Loucy (cell line): ENCODE measurements around the gene STARD8.

Source experiments
- H2AFZ ChIP-seq: fragments of 200-600 bp; sonication (generic); 2 replicates; pipeline ENCODE4 v1.6.0; 2016; ENCODE audit warnings: antibody characterized with exemption, mild to moderate bottlenecking, low read length, moderate library complexity
- H3F3A ChIP-seq: fragments of 200-600 bp; 2 replicates; pipeline ENCODE4 v1.6.0; 2016; ENCODE audit warnings: antibody characterized with exemption, low read depth, mild to moderate bottlenecking
- H3K27me3 ChIP-seq: fragments of 200-600 bp; sonication (generic); 2 replicates; pipeline ENCODE4 v1.6.1; 2014; ENCODE audit warnings: low read length, mild to moderate bottlenecking; ENCODE audit not compliant: insufficient read depth, poor library complexity, severe bottlenecking
- H3K36me3 ChIP-seq: fragments of 200-600 bp; sonication (generic); 2 replicates; pipeline ENCODE4 v1.6.1; 2016; ENCODE audit warnings: low read length; ENCODE audit not compliant: insufficient read depth
- H3K4me1 ChIP-seq: fragments of 200-600 bp; sonication (generic); 2 replicates; pipeline ENCODE4 v1.5.1; 2014; ENCODE audit warnings: low read length, mild to moderate bottlenecking; ENCODE audit not compliant: insufficient read depth, poor library complexity, severe bottlenecking
- H3K4me2 ChIP-seq: fragments of 200-600 bp; sonication (generic); 2 replicates; pipeline ENCODE4 v1.6.0; 2014; ENCODE audit warnings: antibody characterized with exemption, low read length, low read depth, mild to moderate bottlenecking; ENCODE audit not compliant: poor library complexity, severe bottlenecking
- H3K4me3 ChIP-seq: fragments of 200-600 bp; sonication (generic); 2 replicates; pipeline ENCODE4 v1.5.1; 2014; ENCODE audit warnings: low read length, mild to moderate bottlenecking, mixed read lengths; ENCODE audit not compliant: poor library complexity, severe bottlenecking
- H3K79me2 ChIP-seq: fragments of 200-600 bp; sonication (generic); 2 replicates; pipeline ENCODE4 v1.6.1; 2014; ENCODE audit warnings: low read length; ENCODE audit not compliant: insufficient read depth
- H3K9ac ChIP-seq: fragments of 200-600 bp; sonication (generic); 2 replicates; pipeline ENCODE4 v1.6.0; 2014; ENCODE audit warnings: mild to moderate bottlenecking, low read depth, low read length, moderate library complexity; ENCODE audit not compliant: poor library complexity, severe bottlenecking
- H3K9me2 ChIP-seq: fragments of 200-600 bp; sonication (generic); replicated peaks from 2 replicates; pipeline ENCODE4 v1.6.1; 2016; ENCODE audit warnings: low read depth, low read length, mixed read lengths
- H3K9me3 ChIP-seq: fragments of 200-600 bp; sonication (generic); 2 replicates; pipeline ENCODE4 v1.6.1; 2014; ENCODE audit warnings: mild to moderate bottlenecking, antibody characterized with exemption, low read length, low read depth; ENCODE audit not compliant: insufficient read depth
- H4K20me1 ChIP-seq: fragments of 200-600 bp; sonication (generic); 2 replicates; pipeline ENCODE4 v1.6.0; 2014; ENCODE audit warnings: antibody characterized with exemption, low read length, mild to moderate bottlenecking; ENCODE audit not compliant: insufficient read depth, poor library complexity, severe bottlenecking
- CTCF ChIP-seq: fragments of 200-600 bp; sonication (generic); conservative IDR thresholded peaks from 2 replicates; pipeline ENCODE4 v1.5.1; 2014; ENCODE audit warnings: mild to moderate bottlenecking, antibody characterized with exemption, low read length
- EZH2phosphoT487 ChIP-seq: fragments of 200-600 bp; IDR thresholded peaks from 2 replicates; pipeline ENCODE4 v1.6.1; 2018; ENCODE audit warnings: antibody characterized with exemption, mild to moderate bottlenecking, moderate library complexity, borderline replicate concordance

STARD8 gene

DNA sequence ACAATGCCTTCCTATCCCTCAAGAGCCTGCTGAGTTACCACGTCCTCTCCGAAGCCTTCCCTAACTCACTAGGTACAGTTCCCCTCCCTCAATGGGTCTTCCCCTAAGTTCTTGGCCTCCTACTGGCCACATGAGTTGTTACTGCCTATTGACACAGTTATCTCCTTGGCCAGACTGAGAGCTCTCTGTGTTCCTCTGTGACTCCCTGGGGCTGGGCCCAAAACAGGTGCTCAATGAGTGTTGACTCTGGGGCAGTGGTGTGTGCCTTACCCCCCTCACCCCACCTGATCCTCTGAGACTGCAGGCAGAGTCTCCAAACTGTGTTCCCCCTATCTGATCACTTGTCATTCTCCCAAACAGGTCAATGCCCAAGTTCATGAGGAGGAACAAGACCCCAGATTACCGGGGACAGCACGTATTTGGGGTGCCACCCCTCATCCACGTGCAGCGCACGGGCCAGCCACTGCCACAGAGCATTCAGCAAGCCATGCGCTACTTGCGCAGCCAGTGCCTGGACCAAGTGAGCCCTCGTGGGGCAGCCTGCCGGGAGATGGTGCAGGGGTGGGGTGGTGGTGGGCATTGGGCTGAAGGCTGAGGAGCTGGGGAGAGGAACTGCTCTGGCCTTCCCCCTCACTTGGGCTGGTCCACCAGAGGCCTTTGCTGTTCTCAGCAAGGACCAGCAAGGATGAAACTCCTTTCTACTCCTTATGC, 72.6 kb downstream of the STARD8 start:
- Histone ChIP-seq H4K20me1 (no peaks in the 10 kb centered on the region), H2AFZ (no peak overlapping the region), H3K9me3 (no peaks in the 10 kb centered on the region)

DNA sequence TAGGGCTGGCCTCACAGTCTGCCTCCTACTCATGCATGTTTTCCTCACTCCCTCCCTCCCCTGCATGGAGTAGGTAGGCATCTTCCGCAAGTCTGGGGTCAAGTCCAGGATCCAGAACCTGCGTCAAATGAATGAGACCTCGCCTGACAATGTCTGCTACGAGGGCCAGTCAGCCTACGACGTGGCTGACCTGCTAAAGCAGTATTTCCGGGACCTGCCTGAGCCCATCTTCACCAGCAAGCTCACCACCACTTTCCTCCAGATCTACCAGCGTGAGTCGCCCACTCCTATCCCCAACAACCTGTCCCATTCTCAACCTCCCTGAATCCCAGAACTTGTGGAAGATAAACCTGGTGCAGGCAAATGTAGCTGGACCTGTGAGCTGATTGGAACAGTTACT, 73.4 kb downstream of the STARD8 start:
- H3K9me2 ChIP-seq, result no peaks in the 10 kb centered on the region
- H3K4me3 ChIP-seq, result no peak overlapping the region
- H3K9me3 ChIP-seq, result no peaks in the 10 kb centered on the region
- H3K4me1 ChIP-seq, result no peaks in the 10 kb centered on the region
- H2AFZ ChIP-seq, result no peak overlapping the region
- H3K4me2 ChIP-seq, result no peak overlapping the region
- no peaks in the 10 kb centered on the region for H3K27me3 ChIP-seq
- H3K36me3 ChIP-seq, result no peaks in the 10 kb centered on the region
- no peaks in the 10 kb centered on the region for H3K79me2 ChIP-seq
- TF ChIP-seq CTCF, result no peak
- TF ChIP-seq EZH2phosphoT487, result no peak
- no peaks in the 10 kb centered on the region for H4K20me1 ChIP-seq
- no peak overlapping the region for H3K9ac ChIP-seq
- H3F3A ChIP-seq, result no peaks in the 10 kb centered on the region

More for the DNA sequence above, 72.6 kb downstream of the STARD8 start:
- Histone ChIP-seq H3K9ac (no peak overlapping the region), H3K4me3 (no peak overlapping the region), H3K9me2 (no peaks in the 10 kb centered on the region), H3K4me1 (no peaks in the 10 kb centered on the region), H3F3A (no peaks in the 10 kb centered on the region), H3K79me2 (no peaks in the 10 kb centered on the region), H3K36me3 (no peaks in the 10 kb centered on the region), H3K4me2 (no peak overlapping the region), H3K27me3 (no peaks in the 10 kb centered on the region)
- TF ChIP-seq CTCF (peak; percentile 37; the same call in 1 of the 2 replicates), EZH2phosphoT487 (no peak)

GRCh38 chrX:68721546-68721945, 74.1 kb downstream of the STARD8 start:
- Histone ChIP-seq H3K4me1 (no peaks in the 10 kb centered on the region), H3K4me3 (no peak overlapping the region), H3K36me3 (no peaks in the 10 kb centered on the region), H2AFZ (no peak overlapping the region), H3K9me3 (no peaks in the 10 kb centered on the region), H3K27me3 (no peaks in the 10 kb centered on the region), H3K9ac (no peak overlapping the region), H4K20me1 (no peaks in the 10 kb centered on the region), H3K4me2 (no peak overlapping the region), H3K79me2 (no peaks in the 10 kb centered on the region), H3F3A (no peaks in the 10 kb centered on the region), H3K9me2 (no peaks in the 10 kb centered on the region)
- TF ChIP-seq EZH2phosphoT487 (no peak), CTCF (no peak)
